Stimulated activated CD8-positive, alpha-beta memory T cell treated with anti-CD3 and anti-CD28 coated beads, Interleukin-7, amount 100 ng/mL, for 4 hours (primary cell): ENCODE data around the gene TACO1.

Source experiments
- DNase-seq, 2 donors: peaks; one replicate each; pipeline ENCODE4 v3.0.0-alpha.2; 2020; ENCODE audit warnings: low read depth in 2 of 2

Gene TACO1

DNA sequence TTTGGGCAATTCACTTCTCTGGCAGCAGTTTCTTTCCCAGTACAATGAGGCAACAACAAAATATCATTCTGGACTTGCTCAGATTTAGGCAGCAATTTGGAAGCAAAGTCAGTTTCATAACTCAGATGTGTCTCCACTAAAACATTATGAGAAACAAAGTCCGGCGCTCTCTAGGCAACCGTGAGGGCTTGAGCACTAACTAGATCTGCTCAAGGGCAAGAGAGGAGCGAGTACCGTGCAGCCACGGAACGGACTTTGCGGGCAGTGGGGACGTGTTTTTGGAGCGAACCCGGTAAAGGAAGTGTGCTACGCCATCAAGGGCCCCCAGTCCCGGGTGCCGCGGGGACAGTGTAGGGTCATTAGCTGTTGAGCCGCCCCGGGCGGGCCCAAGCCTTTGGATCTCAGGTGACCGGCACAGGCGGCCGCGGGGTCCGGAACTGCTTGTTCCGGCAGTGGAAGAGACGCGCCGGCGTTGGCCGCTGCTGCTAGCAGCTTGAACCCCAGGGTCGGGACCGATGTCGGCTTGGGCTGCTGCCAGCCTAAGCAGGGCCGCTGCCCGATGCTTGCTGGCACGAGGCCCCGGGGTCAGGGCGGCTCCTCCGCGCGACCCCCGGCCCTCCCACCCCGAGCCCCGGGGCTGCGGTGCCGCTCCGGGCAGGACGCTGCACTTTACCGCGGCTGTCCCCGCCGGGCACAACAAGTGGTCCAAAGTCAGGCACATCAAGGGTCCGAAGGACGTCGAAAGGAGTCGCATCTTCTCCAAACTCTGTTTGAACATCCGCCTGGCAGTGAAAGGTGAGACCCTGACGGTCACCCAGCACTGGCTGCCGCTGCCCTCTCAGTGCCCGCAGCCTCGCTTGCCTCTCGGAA, at the start of gene TACO1:
Gene TACO1, plus strand, starts transcription at position 327 of the 870 bp plus-strand sequence. Its CDS starts 189 bp downstream, at position 516.
- DNase-seq: peak; percentile 51 to 62

- DNase-seq: no peak
These were observed 48.5 kb upstream of the TACO1 start for GRCh38 chr17:63552211-63552610.

DNA sequence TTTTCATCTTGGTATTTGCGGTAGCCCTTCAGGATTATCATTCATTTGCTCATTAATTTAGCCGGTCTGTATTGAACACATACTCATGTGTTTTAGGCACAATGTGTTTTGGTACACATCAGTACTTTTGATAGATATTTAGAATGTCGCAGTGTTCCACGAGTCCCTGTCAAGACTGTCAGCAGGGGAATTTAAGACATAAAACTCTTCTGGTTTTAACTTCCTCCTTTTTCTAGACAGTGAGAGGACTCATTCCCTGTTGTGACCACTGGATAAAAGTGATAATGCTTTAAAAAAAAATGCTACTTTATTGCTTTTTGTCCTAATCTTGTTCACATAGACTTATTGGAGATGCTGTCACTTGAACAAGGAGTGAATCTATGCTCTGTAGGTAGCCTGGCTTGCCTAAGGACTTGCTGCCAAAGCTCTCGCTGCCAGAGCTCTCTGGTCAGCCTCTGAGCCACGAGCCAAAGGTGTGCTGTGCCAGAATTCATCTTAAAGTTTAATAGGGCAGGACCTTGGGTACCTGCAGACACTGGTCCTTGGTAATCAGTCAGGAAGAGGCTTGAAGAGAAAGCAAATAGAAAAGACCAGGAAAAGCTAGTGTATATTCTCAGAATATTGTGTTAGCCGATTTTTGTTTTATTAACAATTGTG, 45.1 kb upstream of the TACO1 start:
- no peak for DNase-seq

GRCh38 chr17:63557416-63557815, 43.3 kb upstream of the TACO1 start:
- DNase-seq: no peak

GRCh38 chr17:63558441-63558840, 42.3 kb upstream of the TACO1 start:
- no peak for DNase-seq

DNA sequence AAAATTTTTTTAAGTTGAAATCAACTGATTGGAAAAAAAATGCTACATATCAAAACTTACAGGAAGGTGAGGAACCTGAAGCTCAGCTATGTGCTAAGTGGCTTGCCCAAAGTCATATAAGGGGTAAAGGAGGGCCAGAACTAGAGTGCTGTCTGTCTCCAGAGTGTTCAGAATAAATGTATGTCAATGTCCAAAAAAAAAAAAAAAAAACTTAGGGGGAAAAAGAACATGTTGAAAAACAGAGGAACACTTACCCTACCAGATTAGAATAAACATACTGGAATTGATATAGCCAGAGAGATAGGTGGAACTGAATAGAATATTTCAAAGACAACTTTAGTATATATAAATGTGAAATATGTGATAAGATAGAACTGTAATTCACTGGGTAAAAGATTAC, 38.9 kb upstream of the TACO1 start:
- DNase-seq: no peak

GRCh38 chr17:63563339-63563738, 37.4 kb upstream of the TACO1 start:
- no peak for DNase-seq

- no peak for DNase-seq
These were observed 36.1 kb upstream of the TACO1 start for GRCh38 chr17:63564562-63564961.

DNA sequence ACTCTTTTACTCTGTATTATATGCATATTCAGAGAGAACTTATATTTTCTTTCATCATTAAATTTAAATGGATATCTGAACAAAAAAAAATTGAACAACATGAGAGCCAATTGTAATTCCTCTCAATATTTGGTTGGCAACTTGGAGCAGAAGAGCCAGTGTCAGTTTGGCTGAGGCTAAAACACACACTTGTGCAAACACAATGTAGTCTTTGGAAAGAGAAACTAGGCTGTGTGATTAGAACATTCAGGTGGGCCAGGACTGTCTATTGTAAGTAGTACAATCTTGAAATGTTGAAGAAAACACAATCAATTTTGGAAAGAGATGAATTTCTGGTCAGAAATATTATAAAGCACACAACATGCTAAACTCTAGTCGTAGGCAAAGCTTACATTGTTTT, 33.5 kb upstream of the TACO1 start:
- DNase-seq: no peak

GRCh38 chr17:63568563-63568962, 32.1 kb upstream of the TACO1 start:
- no peak for DNase-seq

DNA sequence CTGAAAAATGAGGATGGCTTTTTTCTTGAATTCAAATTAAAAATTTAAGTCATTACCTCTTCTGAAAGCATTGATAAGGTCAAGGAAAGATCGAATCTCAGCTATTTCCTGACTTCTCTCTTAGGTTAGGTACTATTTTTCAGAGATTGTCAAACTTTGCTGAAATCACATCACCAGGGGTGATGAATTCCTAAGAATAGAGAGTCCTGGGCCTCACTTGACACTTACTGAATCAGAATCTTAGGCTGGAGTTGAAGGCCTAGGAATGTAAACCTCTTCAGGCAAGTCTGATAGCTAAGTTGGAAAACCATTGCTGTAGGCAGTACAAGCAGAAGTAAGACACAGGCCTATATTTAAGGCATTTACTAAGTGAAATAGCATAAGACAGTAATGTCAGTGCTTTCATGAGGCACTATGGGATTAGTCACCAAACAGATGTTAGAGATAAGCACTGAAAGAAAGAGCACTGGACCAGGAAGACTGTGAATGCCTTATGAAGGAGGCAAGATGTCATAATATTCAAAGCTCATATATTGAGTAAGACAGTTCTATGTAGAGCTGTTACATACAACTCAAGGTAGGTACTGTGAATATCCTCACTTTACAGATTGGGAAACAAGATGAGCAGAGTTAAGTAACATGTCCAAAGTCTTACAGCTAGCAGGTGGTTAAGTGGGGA, 28.9 kb upstream of the TACO1 start:
- no peak for DNase-seq

DNA sequence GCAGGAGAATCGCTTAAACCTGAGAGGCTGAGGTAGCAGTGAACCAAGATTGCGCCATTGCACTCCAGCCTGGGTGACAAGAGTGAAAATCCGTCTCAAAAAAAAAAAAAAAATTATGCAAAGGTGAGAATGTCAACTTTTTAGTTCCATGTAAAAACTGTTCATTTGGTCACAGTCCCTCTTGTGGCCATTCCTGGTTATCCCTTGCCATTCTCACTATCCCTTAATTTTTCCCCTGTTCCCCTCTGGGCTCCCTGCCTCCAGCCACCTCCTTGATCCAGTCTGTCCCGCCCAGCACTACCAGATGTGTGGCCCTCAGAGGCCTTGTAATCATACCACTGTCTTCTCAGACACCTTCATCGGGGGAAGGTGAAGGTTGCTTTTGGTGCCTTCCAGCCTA, 27.1 kb upstream of the TACO1 start:
- no peak for DNase-seq

- DNase-seq: no peak
These were observed 22.5 kb upstream of the TACO1 start for GRCh38 chr17:63578027-63578768.

DNA sequence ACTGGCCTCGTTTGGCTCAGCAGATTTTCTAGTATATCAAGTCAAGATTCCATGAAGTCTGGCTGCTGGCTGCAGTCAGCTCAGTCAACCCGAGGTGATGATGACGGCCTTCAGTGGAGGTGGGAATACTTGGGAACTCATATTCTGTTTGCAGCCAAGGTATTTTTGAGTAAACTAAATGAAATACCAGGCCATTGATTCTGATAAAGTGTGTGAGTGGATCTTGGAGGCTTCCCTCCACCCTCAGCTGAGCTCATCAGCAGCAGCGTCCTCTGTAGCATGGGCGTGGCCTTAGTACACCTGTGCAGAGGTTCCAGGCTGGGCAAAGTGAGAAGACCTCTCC, 22.0 kb upstream of the TACO1 start:
- no peak for DNase-seq

GRCh38 chr17:63579633-63580032, 21.1 kb upstream of the TACO1 start:
- no peak for DNase-seq

DNA sequence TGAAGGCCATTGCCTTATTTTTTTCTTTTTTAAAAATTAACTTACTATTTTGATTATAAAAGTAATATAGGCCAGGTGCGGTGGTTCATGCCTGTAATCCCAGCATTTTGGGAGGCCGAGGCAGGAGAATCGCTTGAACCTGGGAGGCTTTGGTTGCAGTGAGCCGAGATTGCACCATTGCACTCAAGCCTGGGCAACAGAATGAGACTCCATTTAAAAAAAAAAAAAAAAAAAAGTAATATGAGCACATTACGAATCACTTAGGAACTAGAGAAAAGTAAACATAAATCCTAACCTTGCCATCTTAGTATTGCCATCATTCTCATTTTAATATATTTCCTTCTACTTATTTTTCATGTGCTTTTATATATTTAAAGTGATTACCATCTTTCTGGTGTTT, 12.9 kb upstream of the TACO1 start:
- DNase-seq: no peak

DNA sequence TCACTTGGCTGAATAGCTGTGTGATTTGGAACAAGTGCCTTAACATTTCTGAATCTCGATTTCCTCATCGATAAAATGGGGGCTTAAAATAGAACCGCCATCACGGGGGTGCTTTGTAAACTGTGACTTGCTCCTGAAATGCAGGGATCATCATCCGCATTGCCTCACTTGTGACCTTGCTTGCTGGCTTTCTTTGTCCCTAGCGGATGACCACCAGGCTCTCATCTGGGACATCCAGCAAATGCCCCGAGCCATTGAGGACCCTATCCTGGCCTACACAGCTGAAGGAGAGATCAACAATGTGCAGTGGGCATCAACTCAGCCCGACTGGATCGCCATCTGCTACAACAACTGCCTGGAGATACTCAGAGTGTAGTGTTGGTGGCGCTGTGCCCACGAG, 11.9 kb upstream of the TACO1 start:
- DNase-seq: no peak

- no peak for DNase-seq
These were observed 11.0 kb upstream of the TACO1 start for GRCh38 chr17:63589646-63590045.

DNA sequence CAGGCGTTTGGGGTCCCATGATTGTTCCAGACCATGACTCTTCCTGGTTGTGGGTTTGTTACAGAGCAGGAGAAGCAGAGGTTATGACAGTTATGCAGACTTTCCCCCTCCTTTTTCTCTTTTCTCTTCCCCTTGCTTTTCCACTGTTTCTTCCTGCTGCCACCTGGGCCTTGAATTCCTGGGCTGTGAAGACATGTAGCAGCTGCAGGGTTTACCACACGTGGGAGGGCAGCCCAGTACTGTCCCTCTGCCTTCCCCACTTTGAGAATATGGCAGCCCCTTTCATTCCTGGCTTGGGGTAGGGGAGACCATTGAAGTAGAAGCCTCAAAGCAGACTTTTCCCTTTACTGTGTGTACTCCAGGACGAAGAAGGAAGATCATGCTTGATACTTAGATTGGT, 7.9 kb upstream of the TACO1 start:
- DNase-seq: no peak

GRCh38 chr17:63595132-63595531, 5.6 kb upstream of the TACO1 start:
- no peak for DNase-seq

GRCh38 chr17:63596856-63597586, 3.7 kb upstream of the TACO1 start:
- DNase-seq: no peak
